GM23338 (cell line): Measurements from ENCODE around the gene WNT5A.

Source experiments
- CREB1 ChIP-seq: fragments of 250-450 bp; sonication (Bioruptor Pico); IDR thresholded peaks from 2 replicates; pipeline ENCODE4 v1.5.0; 2020; ENCODE audit warnings: low read depth, mild to moderate bottlenecking, moderate library complexity
- EZH2 ChIP-seq: fragments of 200-600 bp; sonication (generic); IDR thresholded peaks from one replicate; pipeline ENCODE4 v1.8.0; 2017; ENCODE audit warnings: antibody characterized with exemption, mild to moderate bottlenecking, low read depth; ENCODE audit not compliant: unreplicated experiment
- EZH2phosphoT487 ChIP-seq: fragments of 200-600 bp; sonication (generic); IDR thresholded peaks from one replicate; pipeline ENCODE4 v1.8.1; 2018; ENCODE audit warnings: antibody characterized with exemption; ENCODE audit not compliant: unreplicated experiment
- JUNB ChIP-seq: IDR thresholded peaks from one replicate; pipeline ENCODE4 v1.6.1; 2016; ENCODE audit warnings: antibody characterized with exemption; ENCODE audit not compliant: unreplicated experiment
- NANOG ChIP-seq: IDR thresholded peaks from 2 replicates; pipeline ENCODE4 v1.6.1; 2016; ENCODE audit warnings: antibody characterized with exemption, borderline replicate concordance
- POLR2AphosphoS5 ChIP-seq: IDR thresholded peaks from 2 replicates; pipeline ENCODE4 v1.6.1; 2016; ENCODE audit warnings: antibody characterized with exemption, low read depth
- STAT1 ChIP-seq: IDR thresholded peaks from one replicate; pipeline ENCODE4 v1.6.1; 2016; ENCODE audit warnings: antibody characterized with exemption; ENCODE audit not compliant: unreplicated experiment
- ZNF114 ChIP-seq: fragments of 250-450 bp; sonication (Bioruptor Pico); IDR thresholded peaks from 2 replicates; pipeline ENCODE4 v1.5.0; 2020; ENCODE audit warnings: mild to moderate bottlenecking, moderate library complexity
- ZNF331 ChIP-seq: fragments of 250-450 bp; sonication (Bioruptor Pico); IDR thresholded peaks from 2 replicates; pipeline ENCODE4 v1.5.0; 2020; ENCODE audit warnings: low read depth, mild to moderate bottlenecking, moderate library complexity
- TF ChIP-seq, protein P1 (sequence below), 2 experiments: fragments of 200-600 bp in 1 of 2; sonication (generic) in 1 of 2; conservative IDR thresholded peaks; 2 replicates each; pipeline versions ENCODE4 v1.5.1 to v1.6.1; 2016 to 2017; ENCODE audit warnings: antibody characterized with exemption in 2 of 2, low read depth in 2 of 2, mild to moderate bottlenecking in 2 of 2, moderate library complexity in 1 of 2
- TF ChIP-seq, protein P2 (sequence below): IDR thresholded peaks from one replicate; pipeline ENCODE4 v1.6.1; 2018; ENCODE audit warnings: antibody characterized with exemption; ENCODE audit not compliant: unreplicated experiment
- TF ChIP-seq, protein P3 (sequence below): IDR thresholded peaks from 2 replicates; pipeline ENCODE4 v1.6.1; 2016; ENCODE audit warnings: antibody characterized with exemption

DNA sequence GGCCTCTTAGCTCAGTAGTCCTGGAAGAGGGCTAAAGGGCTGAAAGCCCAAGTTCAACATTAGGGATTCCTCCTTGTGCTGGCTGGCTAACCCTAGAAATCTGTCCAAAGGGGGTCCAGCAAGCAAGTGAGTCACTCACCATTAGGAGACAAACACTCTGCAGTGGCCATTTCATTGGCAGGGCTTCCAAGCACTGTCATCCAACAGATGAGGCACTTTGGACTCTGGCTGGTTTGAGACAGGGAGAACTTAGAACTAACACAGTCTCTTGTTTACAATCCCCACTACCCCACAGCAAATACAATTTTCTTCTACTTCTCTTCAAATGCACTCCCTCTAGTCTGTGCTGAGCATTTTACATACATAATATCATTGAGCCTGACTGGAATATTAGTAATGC lies 10.1 kb upstream of the WNT5A start:
- TF ChIP-seq, protein P1, sequence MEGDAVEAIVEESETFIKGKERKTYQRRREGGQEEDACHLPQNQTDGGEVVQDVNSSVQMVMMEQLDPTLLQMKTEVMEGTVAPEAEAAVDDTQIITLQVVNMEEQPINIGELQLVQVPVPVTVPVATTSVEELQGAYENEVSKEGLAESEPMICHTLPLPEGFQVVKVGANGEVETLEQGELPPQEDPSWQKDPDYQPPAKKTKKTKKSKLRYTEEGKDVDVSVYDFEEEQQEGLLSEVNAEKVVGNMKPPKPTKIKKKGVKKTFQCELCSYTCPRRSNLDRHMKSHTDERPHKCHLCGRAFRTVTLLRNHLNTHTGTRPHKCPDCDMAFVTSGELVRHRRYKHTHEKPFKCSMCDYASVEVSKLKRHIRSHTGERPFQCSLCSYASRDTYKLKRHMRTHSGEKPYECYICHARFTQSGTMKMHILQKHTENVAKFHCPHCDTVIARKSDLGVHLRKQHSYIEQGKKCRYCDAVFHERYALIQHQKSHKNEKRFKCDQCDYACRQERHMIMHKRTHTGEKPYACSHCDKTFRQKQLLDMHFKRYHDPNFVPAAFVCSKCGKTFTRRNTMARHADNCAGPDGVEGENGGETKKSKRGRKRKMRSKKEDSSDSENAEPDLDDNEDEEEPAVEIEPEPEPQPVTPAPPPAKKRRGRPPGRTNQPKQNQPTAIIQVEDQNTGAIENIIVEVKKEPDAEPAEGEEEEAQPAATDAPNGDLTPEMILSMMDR (conservative IDR thresholded peaks at IDR 0.05; ENCODE audit: low read depth in 2 of 2) = no peak
- TF ChIP-seq, protein P2, sequence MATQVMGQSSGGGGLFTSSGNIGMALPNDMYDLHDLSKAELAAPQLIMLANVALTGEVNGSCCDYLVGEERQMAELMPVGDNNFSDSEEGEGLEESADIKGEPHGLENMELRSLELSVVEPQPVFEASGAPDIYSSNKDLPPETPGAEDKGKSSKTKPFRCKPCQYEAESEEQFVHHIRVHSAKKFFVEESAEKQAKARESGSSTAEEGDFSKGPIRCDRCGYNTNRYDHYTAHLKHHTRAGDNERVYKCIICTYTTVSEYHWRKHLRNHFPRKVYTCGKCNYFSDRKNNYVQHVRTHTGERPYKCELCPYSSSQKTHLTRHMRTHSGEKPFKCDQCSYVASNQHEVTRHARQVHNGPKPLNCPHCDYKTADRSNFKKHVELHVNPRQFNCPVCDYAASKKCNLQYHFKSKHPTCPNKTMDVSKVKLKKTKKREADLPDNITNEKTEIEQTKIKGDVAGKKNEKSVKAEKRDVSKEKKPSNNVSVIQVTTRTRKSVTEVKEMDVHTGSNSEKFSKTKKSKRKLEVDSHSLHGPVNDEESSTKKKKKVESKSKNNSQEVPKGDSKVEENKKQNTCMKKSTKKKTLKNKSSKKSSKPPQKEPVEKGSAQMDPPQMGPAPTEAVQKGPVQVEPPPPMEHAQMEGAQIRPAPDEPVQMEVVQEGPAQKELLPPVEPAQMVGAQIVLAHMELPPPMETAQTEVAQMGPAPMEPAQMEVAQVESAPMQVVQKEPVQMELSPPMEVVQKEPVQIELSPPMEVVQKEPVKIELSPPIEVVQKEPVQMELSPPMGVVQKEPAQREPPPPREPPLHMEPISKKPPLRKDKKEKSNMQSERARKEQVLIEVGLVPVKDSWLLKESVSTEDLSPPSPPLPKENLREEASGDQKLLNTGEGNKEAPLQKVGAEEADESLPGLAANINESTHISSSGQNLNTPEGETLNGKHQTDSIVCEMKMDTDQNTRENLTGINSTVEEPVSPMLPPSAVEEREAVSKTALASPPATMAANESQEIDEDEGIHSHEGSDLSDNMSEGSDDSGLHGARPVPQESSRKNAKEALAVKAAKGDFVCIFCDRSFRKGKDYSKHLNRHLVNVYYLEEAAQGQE = no peak
- TF ChIP-seq JUNB (no peak), EZH2phosphoT487 (no peak), POLR2AphosphoS5 (no peak), EZH2 (no peak), CREB1 (CRISPR knock-in tag) (no peak), NANOG (no peak), ZNF331 (no peak), STAT1 (no peak), ZNF114 (CRISPR knock-in tag) (no peak)
- TF ChIP-seq, protein P3, sequence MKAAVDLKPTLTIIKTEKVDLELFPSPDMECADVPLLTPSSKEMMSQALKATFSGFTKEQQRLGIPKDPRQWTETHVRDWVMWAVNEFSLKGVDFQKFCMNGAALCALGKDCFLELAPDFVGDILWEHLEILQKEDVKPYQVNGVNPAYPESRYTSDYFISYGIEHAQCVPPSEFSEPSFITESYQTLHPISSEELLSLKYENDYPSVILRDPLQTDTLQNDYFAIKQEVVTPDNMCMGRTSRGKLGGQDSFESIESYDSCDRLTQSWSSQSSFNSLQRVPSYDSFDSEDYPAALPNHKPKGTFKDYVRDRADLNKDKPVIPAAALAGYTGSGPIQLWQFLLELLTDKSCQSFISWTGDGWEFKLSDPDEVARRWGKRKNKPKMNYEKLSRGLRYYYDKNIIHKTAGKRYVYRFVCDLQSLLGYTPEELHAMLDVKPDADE = no peak
